Neural cell (in vitro differentiated cells): ENCODE data around the gene C1orf21.

Experiments used
- EP300 ChIP-seq: fragments of 450-650 bp; conservative IDR thresholded peaks from 2 replicates; pipeline ENCODE4 v1.6.1; 2014; ENCODE audit warnings: antibody characterized with exemption, mild to moderate bottlenecking, moderate library complexity; ENCODE audit not compliant: poor library complexity, severe bottlenecking
- EZH2 ChIP-seq: fragments of 200-600, 300-800 bp; shearing (Covaris generic), sonication (generic); IDR thresholded peaks from 2 replicates; pipeline ENCODE4 v1.6.1; 2014; ENCODE audit warnings: antibody characterized with exemption, low read length, borderline replicate concordance, mild to moderate bottlenecking; ENCODE audit not compliant: insufficient read depth, poor library complexity, severe bottlenecking
- MXI1 ChIP-seq: fragments of 450-650 bp; conservative IDR thresholded peaks from 2 replicates; pipeline ENCODE4 v1.6.1; 2014; ENCODE audit warnings: antibody characterized with exemption, mild to moderate bottlenecking; ENCODE audit not compliant: poor library complexity, severe bottlenecking
- TAF1 ChIP-seq: IDR thresholded peaks from 2 replicates; pipeline ENCODE4 v1.6.1; 2012; ENCODE audit warnings: low read depth
- TF ChIP-seq, protein P1 (sequence below): fragments of 450-650 bp; IDR thresholded peaks from 2 replicates; pipeline ENCODE4 v1.5.1; 2014; ENCODE audit warnings: antibody characterized with exemption, mild to moderate bottlenecking, moderate library complexity; ENCODE audit not compliant: poor library complexity, severe bottlenecking

DNA sequence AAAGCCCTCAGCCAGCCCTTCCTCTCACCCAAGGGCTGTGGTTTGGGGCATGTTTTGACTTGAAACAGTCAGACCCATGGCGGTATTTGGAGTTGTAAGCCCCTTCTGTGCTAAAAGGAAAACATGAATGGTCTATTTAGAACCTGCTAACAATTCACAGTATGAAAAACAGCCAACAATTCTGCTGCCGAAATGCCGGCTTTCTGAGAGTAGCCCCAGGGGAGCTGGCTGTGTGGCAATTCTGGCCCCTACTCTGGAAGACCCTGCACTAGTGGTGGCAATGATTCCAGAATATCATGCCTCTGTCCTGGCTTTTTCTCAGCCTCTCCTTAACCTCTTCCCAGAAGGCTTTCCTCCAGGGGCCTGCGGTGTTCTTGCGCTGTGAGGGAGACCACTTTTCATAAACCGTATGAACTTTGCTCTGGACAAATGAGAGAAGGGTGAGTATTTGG is 249.2 kb downstream of the C1orf21 start:
- TF ChIP-seq, protein P1, sequence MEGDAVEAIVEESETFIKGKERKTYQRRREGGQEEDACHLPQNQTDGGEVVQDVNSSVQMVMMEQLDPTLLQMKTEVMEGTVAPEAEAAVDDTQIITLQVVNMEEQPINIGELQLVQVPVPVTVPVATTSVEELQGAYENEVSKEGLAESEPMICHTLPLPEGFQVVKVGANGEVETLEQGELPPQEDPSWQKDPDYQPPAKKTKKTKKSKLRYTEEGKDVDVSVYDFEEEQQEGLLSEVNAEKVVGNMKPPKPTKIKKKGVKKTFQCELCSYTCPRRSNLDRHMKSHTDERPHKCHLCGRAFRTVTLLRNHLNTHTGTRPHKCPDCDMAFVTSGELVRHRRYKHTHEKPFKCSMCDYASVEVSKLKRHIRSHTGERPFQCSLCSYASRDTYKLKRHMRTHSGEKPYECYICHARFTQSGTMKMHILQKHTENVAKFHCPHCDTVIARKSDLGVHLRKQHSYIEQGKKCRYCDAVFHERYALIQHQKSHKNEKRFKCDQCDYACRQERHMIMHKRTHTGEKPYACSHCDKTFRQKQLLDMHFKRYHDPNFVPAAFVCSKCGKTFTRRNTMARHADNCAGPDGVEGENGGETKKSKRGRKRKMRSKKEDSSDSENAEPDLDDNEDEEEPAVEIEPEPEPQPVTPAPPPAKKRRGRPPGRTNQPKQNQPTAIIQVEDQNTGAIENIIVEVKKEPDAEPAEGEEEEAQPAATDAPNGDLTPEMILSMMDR = no peak
- no peak for TF ChIP-seq TAF1
- no peak for TF ChIP-seq EP300
- TF ChIP-seq EZH2 = no peak
- TF ChIP-seq MXI1 = no peak
